ENCODE data around the gene LAPTM4A.

GRCh38 chr2:20093263-20094141, 42.1 kb upstream of the LAPTM4A start:
- peak; percentile 51 for TF ChIP-seq CTCF (conservative IDR thresholded peaks at IDR 0.05)
- no peak for TF ChIP-seq ZFX (IDR thresholded peaks at IDR 0.05)
